GDM1 (cell line): ENCODE measurements around the gene PLCB1.
"Not testable (repeated sequence)": the region's sequence is repeated elsewhere in the genome, so short reads cannot be mapped to it uniquely, and the experiment has no call there.

Experiments used
- DNase-seq: peaks from one replicate; lab custom pipeline; 2025; lab: John Stamatoyannopoulos, UW

Gene PLCB1

GRCh38 chr20:8788275-8788674 lies 656.2 kb downstream of the PLCB1 start:
- DNase-seq: no peak

DNA sequence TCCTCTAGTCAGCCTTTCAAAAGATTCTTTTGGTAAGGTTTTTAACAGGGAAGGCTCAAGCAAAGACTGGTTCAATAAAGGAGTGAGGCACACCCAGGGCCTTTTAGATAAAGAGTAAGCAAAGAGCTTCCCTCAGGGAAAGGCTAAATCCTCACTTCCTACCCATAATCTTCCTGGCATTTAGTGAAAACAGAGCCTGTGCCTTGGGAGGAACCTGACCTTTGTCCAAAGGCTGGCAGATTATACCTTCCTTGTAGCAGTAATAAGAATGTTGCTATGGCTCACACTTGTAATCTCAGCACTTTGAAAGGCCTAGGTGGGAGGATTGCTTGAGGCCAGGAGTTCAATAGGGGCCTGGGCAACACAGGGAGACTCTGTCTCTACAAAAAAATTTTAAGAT lies 656.8 kb downstream of the PLCB1 start:
- no peak for DNase-seq

DNA sequence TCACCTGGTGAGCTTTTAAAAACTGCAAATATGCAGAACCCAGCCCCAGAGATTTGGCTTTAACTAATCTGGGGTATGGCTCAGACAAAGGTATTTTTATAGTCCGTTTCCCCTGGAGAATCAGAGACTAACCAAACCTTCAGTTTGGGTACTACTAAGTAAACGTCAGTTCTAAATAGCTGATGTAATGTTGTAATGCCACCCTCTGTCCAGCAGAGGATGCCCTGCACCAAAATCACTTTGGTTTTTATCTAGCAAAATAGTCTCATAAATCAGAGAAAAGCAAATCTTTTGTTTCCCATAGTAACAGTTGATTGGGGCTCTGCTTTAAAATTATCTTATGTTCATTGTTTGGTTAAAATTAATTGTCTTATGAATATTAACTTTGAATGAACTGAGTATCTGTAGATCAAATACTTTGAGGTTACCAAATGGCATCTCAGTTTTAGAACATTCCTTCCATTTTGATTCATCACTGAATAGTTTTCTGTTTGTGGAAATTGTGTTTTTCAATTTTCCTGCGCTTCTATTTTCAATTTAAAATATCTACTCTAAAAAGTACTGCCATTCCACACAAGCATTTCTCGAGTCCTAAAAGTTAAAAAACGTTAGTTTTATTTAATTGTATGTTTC lies 658.5 kb downstream of the PLCB1 start:
- no peak for DNase-seq

GRCh38 chr20:8795404-8795803 lies 663.3 kb downstream of the PLCB1 start:
- DNase-seq: no peak

- DNase-seq: no peak
These were observed 664.1 kb downstream of the PLCB1 start for GRCh38 chr20:8796088-8796660.

- no peak for DNase-seq
These were observed 666.4 kb downstream of the PLCB1 start for GRCh38 chr20:8798505-8798904.

DNA sequence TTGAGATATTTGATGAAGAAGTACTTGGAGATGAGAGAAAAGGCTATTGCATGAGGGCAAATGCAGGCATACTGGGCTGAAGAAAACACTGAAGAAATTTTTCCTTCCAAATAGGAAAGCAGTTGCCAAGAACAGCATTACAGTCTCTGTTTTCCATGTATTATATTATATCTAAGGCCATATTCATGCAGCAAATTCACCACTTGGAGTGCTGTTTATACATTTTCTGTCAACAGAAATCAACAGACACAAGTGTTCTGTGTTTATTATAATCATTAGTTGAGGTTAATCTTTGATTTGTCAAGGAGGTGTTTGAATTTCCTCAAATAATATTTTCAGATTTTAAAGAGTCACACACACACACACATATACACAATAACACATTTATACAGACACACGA lies 668.0 kb downstream of the PLCB1 start:
- no peak for DNase-seq

- DNase-seq: no peak
These were observed 669.6 kb downstream of the PLCB1 start for GRCh38 chr20:8801686-8802085.

DNA sequence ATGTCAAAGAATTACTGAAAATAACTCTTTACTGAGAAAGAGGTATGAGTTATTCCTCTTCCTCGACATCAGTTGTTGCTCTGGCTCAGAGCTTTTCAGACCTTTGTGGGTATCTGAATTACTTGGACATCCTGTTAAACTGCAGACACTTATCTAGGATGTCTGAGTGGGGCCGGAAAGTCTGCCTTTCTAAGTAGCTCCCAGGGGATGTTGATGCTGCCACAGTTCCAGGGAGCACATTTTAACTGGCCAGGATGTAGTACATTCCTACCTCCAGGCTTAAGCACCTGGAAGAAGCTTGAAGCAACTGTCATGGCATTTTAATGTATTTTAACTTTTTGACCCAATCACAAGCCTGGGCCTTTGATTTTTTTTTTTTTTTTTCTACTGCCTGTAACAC lies 671.0 kb downstream of the PLCB1 start:
- DNase-seq: no peak

DNA sequence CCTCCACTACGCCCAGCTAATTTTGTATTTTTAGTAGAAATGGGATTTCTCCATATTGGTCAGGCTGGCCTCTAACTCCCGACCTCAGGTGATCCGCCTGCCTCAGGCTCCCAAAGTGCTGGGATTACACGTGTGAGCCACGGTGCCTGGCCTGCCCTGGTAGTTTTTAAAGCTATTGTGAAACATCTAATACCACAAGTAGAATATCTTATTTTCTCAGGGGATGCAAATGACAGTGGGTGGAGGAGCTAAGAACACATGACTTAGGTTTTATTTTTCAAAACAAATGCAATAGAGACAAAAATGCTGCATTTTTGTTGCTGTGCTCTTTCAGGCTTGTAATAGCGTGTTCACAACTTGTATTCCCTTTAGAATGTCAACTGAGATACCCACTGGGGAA lies 671.9 kb downstream of the PLCB1 start:
- no peak for DNase-seq

GRCh38 chr20:8805737-8806442 lies 673.8 kb downstream of the PLCB1 start:
- no peak for DNase-seq

DNA sequence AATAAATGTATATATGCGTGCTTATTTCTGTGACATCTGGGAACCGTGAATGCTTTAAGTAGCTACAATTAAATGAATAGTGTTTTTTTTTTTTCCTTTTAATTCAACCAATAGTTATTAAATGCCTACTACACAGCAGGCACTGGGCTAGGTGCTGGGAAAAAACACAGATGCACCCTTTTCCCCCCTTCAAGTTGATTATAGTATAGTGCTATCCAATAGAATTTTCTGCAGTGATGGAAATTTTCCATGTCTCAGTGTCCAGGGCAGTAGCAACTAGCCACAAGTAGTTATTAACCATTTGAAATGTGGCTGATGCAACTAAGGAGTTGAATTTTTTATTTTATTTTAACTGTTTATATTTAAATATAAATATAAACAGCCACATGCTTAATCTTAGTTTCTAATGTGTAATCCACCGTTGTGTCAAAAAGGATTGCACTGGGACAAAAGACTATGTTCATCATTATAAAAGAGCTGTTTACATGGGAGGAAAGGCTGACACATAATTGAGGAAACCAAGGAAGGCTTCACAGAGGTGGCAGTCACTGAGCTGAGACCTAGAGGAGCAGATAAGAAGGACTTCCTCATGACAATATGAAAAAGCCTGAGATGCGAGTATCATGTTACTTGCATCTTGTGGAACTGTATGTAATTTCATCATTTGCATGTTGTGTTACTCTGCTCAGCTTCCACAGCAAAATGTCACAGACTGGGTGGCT lies 675.6 kb downstream of the PLCB1 start:
- DNase-seq: no peak

DNA sequence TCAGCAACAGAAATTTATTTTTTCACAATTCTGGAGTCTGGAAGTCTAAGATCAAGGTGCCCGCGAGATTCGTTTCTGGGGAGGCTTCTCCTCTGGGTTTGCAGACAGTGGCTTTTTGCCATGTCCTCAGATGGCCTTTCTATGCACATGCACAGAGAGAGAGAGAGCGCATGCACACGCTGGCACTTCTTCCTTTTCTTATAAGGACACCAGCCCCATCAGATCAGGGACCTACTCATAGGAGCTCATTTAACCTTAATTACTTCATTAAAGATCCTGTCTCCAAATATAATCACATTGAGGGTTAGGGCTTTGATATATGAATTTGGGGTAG lies 676.1 kb downstream of the PLCB1 start:
- DNase-seq: no peak

GRCh38 chr20:8809107-8809953 lies 677.3 kb downstream of the PLCB1 start:
- DNase-seq: no peak

DNA sequence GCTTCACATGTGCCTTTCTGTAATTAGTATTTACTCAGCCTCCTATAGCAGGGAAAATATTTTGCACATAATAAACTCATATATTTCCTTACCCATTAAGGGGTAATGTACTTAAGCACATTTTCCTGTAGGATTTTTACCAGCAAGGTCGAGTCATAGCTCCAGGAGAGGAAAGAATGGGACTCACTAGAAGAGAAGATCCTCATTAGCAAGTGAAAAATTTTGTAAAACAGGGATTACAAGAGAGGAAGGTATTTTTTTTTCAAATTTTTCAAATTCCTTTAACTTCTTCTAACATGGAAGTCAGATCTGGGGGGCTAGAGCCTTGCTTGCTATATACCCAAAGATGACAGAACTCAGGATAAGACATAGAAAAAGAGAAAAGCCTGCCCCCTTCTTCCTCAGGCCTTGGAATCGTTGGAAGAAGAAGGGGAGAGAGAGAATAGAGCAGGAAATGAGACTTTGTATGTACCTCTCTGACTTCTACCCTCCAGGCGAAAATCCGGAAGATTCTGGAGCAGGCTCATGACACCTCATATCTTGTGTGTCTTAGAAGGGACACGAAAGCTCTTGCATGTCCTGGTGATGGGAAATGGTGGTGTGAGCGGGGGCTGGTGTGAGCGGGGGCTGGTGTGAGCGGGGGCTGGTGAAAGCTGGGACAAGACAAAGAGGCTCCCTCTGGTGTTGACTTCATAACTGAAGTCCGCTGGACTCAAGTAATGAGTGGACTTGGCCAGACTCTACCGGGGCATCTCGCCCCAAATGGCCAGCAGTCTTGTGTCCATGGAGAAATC lies 679.9 kb downstream of the PLCB1 start:
- DNase-seq: no peak

DNA sequence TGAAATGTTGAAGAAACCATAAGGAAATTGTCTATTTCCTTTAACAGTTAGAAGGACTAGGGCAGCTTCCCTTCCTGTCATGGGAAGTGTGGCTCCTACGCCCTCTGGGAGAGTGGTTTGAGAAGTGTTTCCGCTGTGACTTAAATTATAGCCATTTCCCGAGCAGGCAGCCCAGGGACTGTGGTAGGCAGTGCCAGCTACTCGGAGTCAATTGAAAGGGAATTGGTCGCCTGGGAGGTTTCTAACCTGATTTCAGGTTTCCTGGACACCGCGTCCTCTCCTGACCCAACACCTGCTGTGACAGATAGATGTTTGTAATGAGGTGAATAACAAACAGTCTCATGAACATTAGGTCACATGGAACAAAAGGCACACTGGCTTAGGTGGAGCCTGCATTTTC lies 680.8 kb downstream of the PLCB1 start:
- DNase-seq: peak; percentile 24

DNA sequence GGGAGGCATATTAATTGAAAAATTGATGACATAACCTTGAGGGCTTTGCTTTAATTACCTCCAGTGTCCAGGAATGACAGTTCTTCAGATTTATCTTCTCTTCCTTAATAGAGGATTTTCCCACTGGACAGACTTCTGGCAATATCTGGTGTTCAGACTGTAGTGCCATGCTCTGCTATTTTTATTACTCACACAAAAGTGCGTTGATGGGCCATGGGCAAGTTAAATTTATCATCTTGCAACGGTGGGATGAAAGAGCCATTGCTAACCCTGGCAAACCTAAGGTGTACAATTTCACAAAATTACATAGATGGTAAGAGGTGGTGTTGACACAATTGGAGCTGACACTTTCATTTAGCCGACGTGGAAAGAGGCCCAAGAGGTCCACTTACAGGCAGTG lies 683.1 kb downstream of the PLCB1 start:
- DNase-seq: no peak

GRCh38 chr20:8829256-8829655 lies 697.2 kb downstream of the PLCB1 start:
- DNase-seq: no peak

DNA sequence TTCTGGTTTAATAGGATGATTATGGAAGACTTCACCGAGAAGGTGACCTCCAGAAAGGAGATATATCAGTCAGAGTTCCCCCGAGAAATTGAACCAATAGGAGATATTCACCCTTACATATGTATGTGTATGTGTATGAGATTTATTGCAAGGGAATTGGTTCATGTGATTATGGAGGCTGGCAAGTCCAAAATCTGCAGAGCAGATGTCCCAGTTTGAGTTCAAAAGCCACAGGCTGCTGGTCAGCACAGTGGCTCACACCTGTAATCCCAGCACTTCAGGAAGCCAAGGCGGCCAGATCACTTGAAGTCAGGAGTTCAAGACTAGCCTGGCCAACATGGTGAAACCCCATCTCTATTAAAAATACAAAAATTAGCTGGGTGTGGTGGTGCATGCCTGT lies 702.2 kb downstream of the PLCB1 start:
- DNase-seq: not testable (repeated sequence)

- DNase-seq: no peak
These were observed 702.8 kb downstream of the PLCB1 start for GRCh38 chr20:8834851-8835250.

DNA sequence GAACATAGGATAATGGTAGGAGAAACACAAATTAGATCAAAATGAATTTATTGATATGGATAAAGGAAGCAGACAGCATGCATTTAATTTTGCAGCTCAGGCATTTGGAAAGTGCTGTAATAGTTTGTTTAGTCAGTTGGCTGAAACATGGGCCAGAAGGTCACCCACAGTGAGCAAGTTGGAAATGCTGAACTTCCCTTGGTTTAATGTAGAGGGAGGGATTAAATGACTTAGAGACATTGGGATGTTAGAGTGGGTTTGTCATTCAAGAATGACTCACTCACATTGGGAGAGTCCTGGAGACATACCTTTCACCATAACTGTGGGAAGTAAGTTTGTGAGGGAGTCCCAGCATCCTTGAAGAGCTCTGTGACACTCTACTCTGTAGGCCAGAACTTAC lies 705.3 kb downstream of the PLCB1 start:
- DNase-seq: no peak
